ENCODE measurements around the gene AFF3.

The AFF3 gene

GRCh38 chr2:99918389-99918788, 224.0 kb downstream of the AFF3 start:
- Histone ChIP-seq H3K9me3 (ENCODE audit: control insufficient read depth, insufficient read depth, low read length) (no peaks in the 10 kb centered on the region), H3K4me1 (ENCODE audit: control insufficient read depth, low read length) (peaks cover 28% of the 10 kb centered on the region), H3K27ac (ENCODE audit: low read depth, low read length) (no peak overlapping the region), H4K20me1 (ENCODE audit: control insufficient read depth, insufficient read depth, low read depth, low read length) (no peaks in the 10 kb centered on the region), H3K9me2 (replicated peaks; ENCODE audit: control insufficient read depth, low read length) (no peaks in the 10 kb centered on the region), H3K79me2 (ENCODE audit: control insufficient read depth, low read length) (no peaks in the 10 kb centered on the region), H3F3A (ENCODE audit: control insufficient read depth, insufficient read depth) (no peaks in the 10 kb centered on the region), H3K27me3 (ENCODE audit: control insufficient read depth, low read length) (no peaks in the 10 kb centered on the region), H3K4me3 (ENCODE audit: low read length) (no peak overlapping the region), H3K4me2 (ENCODE audit: low read length) (no peak overlapping the region), H3K36me3 (ENCODE audit: control insufficient read depth, low read length) (peaks cover 4% of the 10 kb centered on the region; the same call in 1 of the 2 replicates)
- TF ChIP-seq CTCF (IDR thresholded peaks at IDR 0.05; ENCODE audit: low read depth, low read length, poor library complexity, severe bottlenecking) (no peak), EZH2phosphoT487 (IDR thresholded peaks at IDR 0.05; ENCODE audit: borderline replicate concordance, low read length) (no peak)

- Histone ChIP-seq H3K9me3 (ENCODE audit: control insufficient read depth, insufficient read depth, low read length) (no peaks in the 10 kb centered on the region), H3K27ac (ENCODE audit: low read depth, low read length) (no peak overlapping the region), H3K27me3 (ENCODE audit: control insufficient read depth, low read length) (no peaks in the 10 kb centered on the region), H3K4me3 (ENCODE audit: low read length) (no peak overlapping the region), H3K36me3 (ENCODE audit: control insufficient read depth, low read length) (peaks cover 4% of the 10 kb centered on the region; the same call in 1 of the 2 replicates), H4K20me1 (ENCODE audit: control insufficient read depth, insufficient read depth, low read depth, low read length) (no peaks in the 10 kb centered on the region), H3F3A (ENCODE audit: control insufficient read depth, insufficient read depth) (no peaks in the 10 kb centered on the region), H3K79me2 (ENCODE audit: control insufficient read depth, low read length) (no peaks in the 10 kb centered on the region), H3K4me1 (ENCODE audit: control insufficient read depth, low read length) (peaks cover under 1% of the 10 kb centered on the region; the same call in 1 of the 2 replicates), H3K4me2 (ENCODE audit: low read length) (no peak overlapping the region), H3K9me2 (replicated peaks; ENCODE audit: control insufficient read depth, low read length) (no peaks in the 10 kb centered on the region)
- TF ChIP-seq EZH2phosphoT487 (IDR thresholded peaks at IDR 0.05; ENCODE audit: borderline replicate concordance, low read length) (no peak), CTCF (IDR thresholded peaks at IDR 0.05; ENCODE audit: low read depth, low read length, poor library complexity, severe bottlenecking) (no peak)
Measured at GRCh38 chr2:99915108-99915675, 227.2 kb downstream of the AFF3 start.

DNA sequence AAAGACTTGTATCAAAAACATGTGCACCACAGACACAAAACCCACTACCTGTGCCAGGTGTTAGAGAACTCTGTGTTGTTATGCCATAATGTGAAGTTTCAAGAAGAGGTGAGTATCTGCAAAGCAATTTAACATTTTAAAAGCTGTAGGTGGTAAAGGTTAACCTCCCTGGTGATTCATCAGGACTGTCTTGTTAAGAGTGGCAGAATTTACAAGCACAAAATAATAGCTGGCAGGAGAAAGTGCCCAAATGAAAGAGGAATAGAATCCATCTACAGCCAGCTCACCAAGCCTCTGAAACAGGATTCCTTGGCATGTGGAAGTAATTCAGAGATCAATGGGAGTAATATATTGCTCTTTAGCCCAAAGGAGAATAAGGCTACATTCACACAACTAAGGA, 230.7 kb downstream of the AFF3 start:
- no peak overlapping the region for H3K4me2 ChIP-seq (ENCODE audit: low read length)
- H3K79me2 ChIP-seq (ENCODE audit: control insufficient read depth, low read length) = no peaks in the 10 kb centered on the region
- H4K20me1 ChIP-seq (ENCODE audit: control insufficient read depth, insufficient read depth, low read depth, low read length) = no peaks in the 10 kb centered on the region
- TF ChIP-seq EZH2phosphoT487 (IDR thresholded peaks at IDR 0.05; ENCODE audit: borderline replicate concordance, low read length) = no peak
- TF ChIP-seq CTCF (IDR thresholded peaks at IDR 0.05; ENCODE audit: low read depth, low read length, poor library complexity, severe bottlenecking) = no peak
- H3K9me2 ChIP-seq (replicated peaks; ENCODE audit: control insufficient read depth, low read length) = no peaks in the 10 kb centered on the region
- H3K36me3 ChIP-seq (ENCODE audit: control insufficient read depth, low read length) = peaks cover 4% of the 10 kb centered on the region; the same call in 1 of the 2 replicates
- no peaks in the 10 kb centered on the region for H3F3A ChIP-seq (ENCODE audit: control insufficient read depth, insufficient read depth)
- H3K27ac ChIP-seq (ENCODE audit: low read depth, low read length) = no peak overlapping the region
- no peak overlapping the region for H3K4me3 ChIP-seq (ENCODE audit: low read length)
- H3K9me3 ChIP-seq (ENCODE audit: control insufficient read depth, insufficient read depth, low read length) = no peaks in the 10 kb centered on the region
- no peaks in the 10 kb centered on the region for H3K4me1 ChIP-seq (ENCODE audit: control insufficient read depth, low read length)
- H3K27me3 ChIP-seq (ENCODE audit: control insufficient read depth, low read length) = no peaks in the 10 kb centered on the region
